Suprapubic skin (tissue), 3 donors: Measurements from ENCODE around the gene MDH1.

ENCODE experiments used
- CTCF ChIP-seq, 2 donors: fragments of 200-600 bp in 1 of 2; fragments of 450-650 bp in 1 of 2; sonication (generic) in 1 of 2; IDR thresholded peaks; one replicate each; pipeline ENCODE4 v1.5.1; 2016 to 2019; ENCODE audit warnings: antibody characterized with exemption in 2 of 2, mild to moderate bottlenecking in 1 of 2, moderate library complexity in 1 of 2
- POLR2AphosphoS5 ChIP-seq, 3 donors: sonication (generic); formaldehyde crosslinking; IDR thresholded peaks; one replicate each; pipeline ENCODE4 v1.6.1; 2017; ENCODE audit warnings: antibody characterized with exemption in 3 of 3

- TF ChIP-seq CTCF (IDR thresholded peaks at IDR 0.05) (no peak), POLR2AphosphoS5 (IDR thresholded peaks at IDR 0.05) (no peak)
Measured at GRCh38 chr2:63650756-63651155, 62.0 kb downstream of the MDH1 start.
